22Rv1 (cell line): ENCODE measurements around the gene LHFPL2.

Experiments
- CTCF ChIP-seq: fragments of 450-650 bp; IDR thresholded peaks from 2 replicates; pipeline ENCODE4 v1.5.1; 2017; ENCODE audit warnings: mild to moderate bottlenecking
- ZFX ChIP-seq: fragments of 450-650 bp; IDR thresholded peaks from 2 replicates; pipeline ENCODE4 v1.6.1; 2017; ENCODE audit warnings: antibody characterized with exemption, borderline replicate concordance

GRCh38 chr5:78689540-78690252 is 41.1 kb upstream of the LHFPL2 start:
- no peak for TF ChIP-seq CTCF
- TF ChIP-seq ZFX, result no peak
